ENCODE data around the gene TSPAN18. TPM values are rescaled to one million over a fixed set of nuclear protein-coding genes. Genes with fewer than 3 reads are reported as not detected.

The TSPAN18 gene
- total and polyA plus RNA-seq, 2 of the 8 experiments (the other 6 are each of a cell fraction or from before 2014, with no cell fraction given), result 5.2 to 10.2 TPM

- no peak overlapping the region for H3K56ac ChIP-seq (replicated peaks; ENCODE audit: insufficient read length, low read depth, low read length)
- FAIRE-seq (no peak), DNase-seq (ENCODE audit: low read depth in 1 of 2, low spot score in 2 of 2) (no peak)
- no peak overlapping the region for H2BK15ac ChIP-seq (ENCODE audit: low read length)
- H3K23ac ChIP-seq (ENCODE audit: insufficient read length), result no peak overlapping the region
- no peaks in the 10 kb centered on the region for H3K36me3 ChIP-seq (ENCODE audit: control insufficient read depth in 2 of 4, insufficient read depth in 4 of 4, low read length in 3 of 4)
- no peaks in the 10 kb centered on the region for H3K9me3 ChIP-seq (ENCODE audit: insufficient read depth in 2 of 2, low read depth in 1 of 2, low read length in 1 of 2)
- H3K79me2 ChIP-seq (ENCODE audit: control insufficient read depth in 1 of 2, insufficient read depth in 2 of 2, low read length in 2 of 2), result no peaks in the 10 kb centered on the region
- no peak overlapping the region for H4K8ac ChIP-seq (ENCODE audit: extremely low read depth, insufficient read depth, low read length)
- no peak overlapping the region for H4K91ac ChIP-seq (replicated peaks; ENCODE audit: insufficient read length, low read length)
- H3K4ac ChIP-seq (replicated peaks; ENCODE audit: insufficient read length, low read depth, low read length), result no peak overlapping the region
- no peak overlapping the region for H2BK12ac ChIP-seq (ENCODE audit: low read depth, low read length)
- no peaks in the 10 kb centered on the region for H3K23me2 ChIP-seq (ENCODE audit: low read depth, low read length)
- no peak overlapping the region for H3K9ac ChIP-seq (replicated peaks in 1 of 4; ENCODE audit: extremely low read depth in 1 of 4, low read depth in 3 of 4, low read length in 3 of 4)
- no peak overlapping the region for H4K5ac ChIP-seq (ENCODE audit: insufficient read length, low read depth, low read length)
- H3K4me3 ChIP-seq (ENCODE audit: extremely low read depth in 1 of 4, insufficient read depth in 2 of 4, low read depth in 3 of 4, low read length in 4 of 4), result no peak overlapping the region
- no peak overlapping the region for H2AK5ac ChIP-seq (ENCODE audit: low read depth, low read length)
- no peak overlapping the region for H3K18ac ChIP-seq (ENCODE audit: extremely low read depth, low read length)
- no peak overlapping the region for H3K14ac ChIP-seq (ENCODE audit: insufficient read length)
- ChIA-PET CTCF (ENCODE audit: partially characterized antibody) (interaction anchor here (0.5 to 3.5 kb wide), 11 partner anchors 9 to 689 kb away, joined by 3 to 18 read pairs (median 4); no protein-coding TSS in a partner anchor), POLR2A (ENCODE audit: partially characterized antibody) (interaction anchor here (1.1 kb wide), 1 partner anchor 14 kb away, joined by 3 read pairs; no protein-coding TSS in a partner anchor)
- no peaks in the 10 kb centered on the region for H3K79me1 ChIP-seq (ENCODE audit: low read depth, low read length)
- peaks cover 8 to 23% (median 11%) of the 10 kb centered on the region in 4 experiments for H3K4me1 ChIP-seq (replicated peaks in 1 of 4; ENCODE audit: control insufficient read depth in 3 of 4, insufficient read depth in 4 of 4, low read length in 3 of 4)
- no peak overlapping the region for H2BK120ac ChIP-seq (replicated peaks; ENCODE audit: low read depth, low read length)
- TF ChIP-seq SIN3A (conservative IDR thresholded peaks at IDR 0.05 in 1 of 2, IDR thresholded peaks at IDR 0.05 in 1 of 2; ENCODE audit: low read depth in 1 of 2, low read length in 2 of 2) (no peak), KDM1A (IDR thresholded peaks at IDR 0.05; ENCODE audit: borderline replicate concordance, low read length) (0 out of 2 replicates have a peak, but pooled peaks have one; percentile 45)
- no peak overlapping the region for H2BK5ac ChIP-seq (ENCODE audit: low read depth, low read length)
- peaks cover 0 to 26% (median 17%) of the 10 kb centered on the region in 4 experiments; a peak in 6 of 7 replicates for H3K27me3 ChIP-seq (replicated peaks in 1 of 4; ENCODE audit: control insufficient read depth in 3 of 4, extremely low read depth in 1 of 4, insufficient read depth in 3 of 4, low read length in 3 of 4)
- H3K27ac ChIP-seq (ENCODE audit: low read depth, low read length), result no peak overlapping the region
- WGBS, 2 experiments (ENCODE audit: extremely low coverage in 1 of 2, insufficient coverage in 1 of 2, insufficient read length in 1 of 2, insufficient replicate concordance in 2 of 2, low coverage in 1 of 2, low lambda C conversion rate in 2 of 2, missing lambda C conversion rate in 1 of 2), result 90% methylated on average over 5 of the region's 5 CpGs; no CpG with 5 or more reads in 1 of the 2 experiments
- no peak overlapping the region for H3K4me2 ChIP-seq (ENCODE audit: insufficient read depth in 1 of 2, low read depth in 2 of 2, low read length in 2 of 2)
- no peak overlapping the region for H2AFZ ChIP-seq (ENCODE audit: low read length)
- H4K20me1 ChIP-seq (replicated peaks in 1 of 2; ENCODE audit: control insufficient read depth in 1 of 2, insufficient read depth in 2 of 2, low read length in 2 of 2), result no peaks in the 10 kb centered on the region
- no peak overlapping the region for H2BK20ac ChIP-seq (ENCODE audit: low read length)
These were observed 149.5 kb downstream of the TSPAN18 start for GRCh38 chr11:44876194-44876723.
